GM21717 (cell line): ENCODE measurements around the gene ATP2C1.
"Not testable (repeated sequence)": the region's sequence is repeated elsewhere in the genome, so short reads cannot be mapped to it uniquely, and the experiment has no call there.

ENCODE experiments used
- ATAC-seq: cut with Tn5 transposase; IDR thresholded peaks from one replicate; pipeline ENCODE4 v1.9.1; 2021; ENCODE audit warnings: mild to moderate bottlenecking, moderate library complexity; ENCODE audit not compliant: unreplicated experiment

Gene ATP2C1

DNA sequence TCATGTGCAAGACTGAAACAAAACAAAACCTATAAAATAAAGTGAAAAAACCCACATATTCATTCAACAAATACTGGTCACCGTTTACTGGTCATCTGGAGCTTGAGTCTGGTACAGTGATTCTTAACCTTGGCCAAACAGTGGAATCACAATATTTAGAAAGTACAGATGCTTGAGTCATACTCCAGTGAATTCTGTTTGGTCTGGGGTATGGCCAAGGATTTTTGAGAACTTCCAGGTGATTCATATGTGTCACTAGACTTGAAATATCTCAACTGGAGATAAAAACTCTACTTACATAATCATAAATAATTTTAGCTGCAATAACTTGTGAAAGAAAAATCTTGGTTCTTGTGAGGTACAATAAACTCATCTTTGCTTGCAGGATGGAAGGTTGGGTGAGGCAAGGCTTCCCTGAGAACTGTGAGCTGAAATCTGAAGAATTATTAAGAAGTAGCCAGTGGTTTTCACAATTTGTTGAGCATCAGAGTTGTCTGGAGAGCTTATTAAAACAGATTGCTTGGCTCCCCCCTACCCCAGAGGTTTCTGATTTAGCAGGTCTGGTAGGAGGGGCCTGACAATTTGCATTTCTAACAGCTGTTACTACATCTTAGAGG is 142.4 kb downstream of the ATP2C1 start:
- ATAC-seq: no peak

- ATAC-seq: no peak
Observed at GRCh38 chr3:131036986-131037385, 143.1 kb downstream of the ATP2C1 start.

- no peak for ATAC-seq
Observed at GRCh38 chr3:131038326-131038725, 144.4 kb downstream of the ATP2C1 start.

GRCh38 chr3:131042271-131042985 is 148.5 kb downstream of the ATP2C1 start:
- ATAC-seq: not testable (repeated sequence)

DNA sequence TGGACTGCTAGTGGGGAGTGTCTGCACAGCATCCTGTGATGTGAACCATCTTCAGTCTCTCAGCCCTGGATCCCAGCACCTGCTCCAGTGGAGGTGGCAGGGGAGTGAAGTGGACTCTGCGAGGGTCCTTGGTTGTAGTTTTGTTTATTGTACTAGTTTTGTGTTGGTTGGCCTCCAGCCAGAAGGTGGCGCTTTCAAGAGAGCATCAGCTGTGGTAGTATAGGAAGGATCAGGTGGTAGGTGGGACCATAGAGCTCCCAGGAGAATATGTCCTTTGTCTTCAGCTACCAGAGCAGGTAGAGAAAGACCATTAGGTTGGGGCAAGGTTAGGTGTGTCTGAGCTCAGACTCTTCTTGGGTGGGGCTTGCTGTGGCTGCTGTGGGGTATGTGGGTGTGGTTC is 153.7 kb downstream of the ATP2C1 start:
- no peak for ATAC-seq

GRCh38 chr3:131048030-131048429 is 154.1 kb downstream of the ATP2C1 start:
- no peak for ATAC-seq

DNA sequence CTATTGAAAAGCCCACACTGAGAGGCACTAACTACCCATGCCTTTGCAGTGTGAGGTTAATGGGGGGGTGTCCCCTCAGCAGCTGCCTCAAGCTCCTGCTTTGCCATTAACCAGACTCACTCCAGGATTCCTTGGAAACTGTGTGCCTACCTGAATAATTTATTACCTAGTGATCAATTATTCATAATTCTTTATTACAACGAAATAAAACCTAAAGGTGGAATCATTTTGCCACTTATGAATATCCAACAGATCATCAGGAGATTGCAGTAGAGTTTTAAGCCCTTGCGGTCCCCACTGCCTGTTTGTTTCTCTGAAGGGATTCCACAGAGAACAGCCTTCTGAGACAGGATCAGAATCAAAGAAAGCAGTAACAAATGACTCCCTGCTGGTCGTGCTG is 156.1 kb downstream of the ATP2C1 start:
- ATAC-seq: no peak

DNA sequence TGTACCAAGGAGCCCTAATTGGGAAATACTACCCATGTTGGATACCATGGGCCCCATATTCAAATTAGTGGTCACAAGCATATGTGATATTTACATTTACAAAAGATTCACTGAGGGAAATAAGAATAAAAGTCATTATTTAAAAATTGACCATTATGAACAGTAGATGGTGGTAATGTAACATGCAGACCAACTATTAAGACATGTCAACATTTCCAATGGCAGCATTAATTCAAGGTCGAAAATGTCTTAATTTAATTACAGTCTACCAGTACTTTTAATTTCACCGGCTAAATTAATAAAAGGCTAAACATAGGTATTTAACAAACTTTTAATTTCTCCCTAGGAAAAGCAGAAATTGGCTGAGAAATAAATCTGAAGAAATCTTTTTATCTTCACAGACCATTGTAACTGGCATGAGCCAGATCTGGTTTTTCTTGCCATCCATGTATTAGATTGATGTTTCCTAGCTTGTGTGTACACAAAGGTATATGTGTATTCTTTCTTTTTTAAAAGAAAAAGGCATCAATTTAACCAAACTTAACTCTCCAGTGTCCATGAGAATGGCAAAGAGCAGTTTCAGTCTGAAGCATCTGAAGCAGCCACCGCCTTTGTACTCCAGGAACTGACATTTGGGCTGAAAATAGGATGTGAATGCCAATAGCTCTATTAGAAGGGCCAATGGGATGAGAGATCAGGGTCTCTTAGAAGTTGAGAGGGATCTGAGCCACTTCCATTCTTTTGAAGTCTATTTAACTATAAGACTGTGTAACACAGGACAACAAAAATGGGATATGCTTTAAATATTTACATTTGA is 159.4 kb downstream of the ATP2C1 start:
- ATAC-seq: no peak
